Activated naive CD4-positive, alpha-beta T cell treated with anti-CD3 and anti-CD28 coated beads, Interleukin-2, amount 50 U/mL, for 72 hours (primary cell): Measurements from ENCODE around the gene C10orf53. TPM values are rescaled to one million over a fixed set of nuclear protein-coding genes. Genes with fewer than 3 reads are reported as not detected.

Experiments
- ATAC-seq, 2 donors: fragments of 150-1000 bp; cut with Tn5 transposase; 2 replicates each; pipeline ENCODE4 v1.10.0; 2021; ENCODE audit warnings: mild to moderate bottlenecking in 2 of 2, moderate library complexity in 2 of 2
- DNase-seq, 2 donors: peaks; one replicate each; pipeline ENCODE4 v3.0.0; 2021 to 2022; ENCODE audit warnings: low spot score in 2 of 2
- H3K27ac Mint-ChIP-seq, 2 donors: one replicate each; pipeline ENCODE4 v1.8.0; 2022; ENCODE audit warnings: mild to moderate bottlenecking in 2 of 2, mixed read lengths in 2 of 2
- H3K36me3 Mint-ChIP-seq, 2 donors: one replicate each; pipeline ENCODE4 v1.8.0; 2022; ENCODE audit warnings: mixed read lengths in 2 of 2
- H3K9me3 Mint-ChIP-seq, 2 donors: one replicate each; pipeline ENCODE4 v1.8.0; 2022; ENCODE audit warnings: mixed read lengths in 2 of 2
- total RNA-seq, 2 donors: library from RNA; stranded (reverse); gene quantifications; one replicate each; pipeline ENCODE4 v1.2.3, GENCODE V29; 2022

The C10orf53 gene
- total RNA-seq, 2 donors from 2014 or later, result not detected

DNA sequence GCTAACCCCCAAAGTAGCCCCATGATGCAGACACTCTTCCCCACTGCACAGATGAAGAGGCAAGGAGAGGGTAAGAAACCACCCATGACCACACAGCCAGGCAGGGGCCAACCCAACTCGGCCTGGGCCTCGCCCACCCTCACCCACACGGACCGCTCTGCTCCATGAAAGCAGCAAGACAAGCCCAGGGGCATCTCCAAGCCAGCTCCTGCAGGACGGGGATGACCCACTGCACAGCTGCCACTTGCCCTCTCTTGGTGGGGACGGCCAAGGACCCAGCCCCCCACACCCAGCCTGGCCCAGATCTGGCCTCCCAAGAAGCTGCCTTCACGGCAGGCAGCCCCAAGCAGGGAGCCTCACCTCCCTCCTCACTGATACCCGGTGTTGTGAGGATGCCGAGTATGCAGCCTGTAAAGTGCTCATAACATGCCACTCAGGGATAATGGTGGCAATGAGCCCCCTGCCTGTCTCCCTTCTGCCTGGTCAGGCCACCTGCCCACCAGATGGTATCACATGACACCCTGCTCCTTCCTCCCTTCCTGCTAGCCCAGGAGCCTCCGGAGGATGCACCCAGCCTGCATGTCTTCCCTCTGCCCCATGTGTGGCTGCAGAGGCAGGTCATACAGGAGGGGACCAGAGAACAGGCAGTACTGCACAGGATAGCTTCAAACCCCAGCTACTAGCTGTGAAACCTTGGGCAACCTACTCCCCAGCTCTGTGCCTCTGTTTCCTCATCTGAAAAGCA lies 59.3 kb downstream of the C10orf53 start:
- DNase-seq (no peak), ATAC-seq (no peak)
- no peak overlapping the region for H3K27ac Mint-ChIP-seq
- H3K9me3 Mint-ChIP-seq, result peaks cover 6 to 9% of the 10 kb centered on the region in 2 donors
- H3K36me3 Mint-ChIP-seq, result no peaks in the 10 kb centered on the region

DNA sequence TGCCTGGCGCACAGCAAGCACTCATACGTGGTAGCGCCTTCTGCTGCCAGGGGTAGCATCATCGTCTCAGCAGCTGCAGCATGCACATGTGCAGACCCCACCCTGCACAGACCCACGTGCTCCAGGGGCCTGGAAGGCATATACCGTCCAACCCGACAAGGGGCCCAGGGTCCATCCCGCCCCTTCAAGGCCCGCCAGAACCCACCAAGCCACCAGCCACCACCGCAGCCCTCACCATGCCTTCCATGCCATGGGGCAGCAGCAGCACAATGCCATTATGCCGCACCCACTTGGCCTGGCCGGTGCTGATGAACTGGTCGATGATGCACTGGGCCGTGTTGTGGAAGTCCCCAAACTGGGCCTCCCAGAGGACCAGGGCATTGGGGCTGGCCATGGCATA lies 60.0 kb downstream of the C10orf53 start:
- H3K27ac Mint-ChIP-seq, result no peak overlapping the region

DNA sequence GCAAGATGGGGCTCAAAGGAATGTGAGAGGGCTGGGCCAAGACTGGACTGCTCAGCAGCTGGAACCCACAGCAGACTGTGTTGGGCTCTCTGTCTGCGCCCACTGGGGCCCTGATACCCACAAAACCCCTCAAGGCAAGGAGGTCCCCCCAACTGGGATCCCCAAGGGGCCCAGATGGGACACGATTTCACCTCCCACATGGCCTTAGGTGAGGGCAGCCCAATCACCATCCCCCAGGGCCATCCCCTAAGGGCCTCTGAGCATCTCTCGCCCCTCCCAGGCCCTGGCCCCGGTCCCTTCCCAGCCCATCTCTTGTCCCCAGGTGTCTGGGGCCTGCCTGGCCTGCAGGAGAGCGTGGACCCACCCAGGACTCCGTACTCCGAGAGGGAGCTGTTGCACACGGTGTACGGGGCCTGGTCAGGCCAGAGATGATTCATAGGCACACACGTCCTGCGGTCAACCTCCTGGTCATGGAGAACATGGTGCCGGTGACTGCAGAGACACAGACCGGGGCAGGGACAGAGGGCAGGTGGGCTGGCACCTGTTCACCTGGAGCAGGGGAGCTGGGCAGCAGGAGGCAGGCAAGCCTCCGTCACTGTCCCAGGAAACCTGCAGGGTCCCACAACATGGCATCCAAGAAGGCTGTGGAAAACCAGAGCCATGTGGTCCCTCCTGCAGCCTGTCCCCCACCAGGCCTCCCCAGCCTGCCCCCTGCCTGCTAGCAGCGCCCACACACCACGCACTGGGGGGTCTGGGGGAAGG lies 61.1 kb downstream of the C10orf53 start:
- ATAC-seq (peak in 1 of 2 donors; percentile 19), DNase-seq (no peak)
- peaks cover 6 to 9% of the 10 kb centered on the region in 2 donors for H3K9me3 Mint-ChIP-seq
- H3K36me3 Mint-ChIP-seq, result no peaks in the 10 kb centered on the region
- no peak overlapping the region for H3K27ac Mint-ChIP-seq

More for the DNA sequence above, 60.0 kb downstream of the C10orf53 start:
- DNase-seq, result no peak
- Mint-ChIP-seq H3K36me3 (no peaks in the 10 kb centered on the region), H3K9me3 (peaks cover 6 to 9% of the 10 kb centered on the region in 2 donors)
- ATAC-seq, result no peak

DNA sequence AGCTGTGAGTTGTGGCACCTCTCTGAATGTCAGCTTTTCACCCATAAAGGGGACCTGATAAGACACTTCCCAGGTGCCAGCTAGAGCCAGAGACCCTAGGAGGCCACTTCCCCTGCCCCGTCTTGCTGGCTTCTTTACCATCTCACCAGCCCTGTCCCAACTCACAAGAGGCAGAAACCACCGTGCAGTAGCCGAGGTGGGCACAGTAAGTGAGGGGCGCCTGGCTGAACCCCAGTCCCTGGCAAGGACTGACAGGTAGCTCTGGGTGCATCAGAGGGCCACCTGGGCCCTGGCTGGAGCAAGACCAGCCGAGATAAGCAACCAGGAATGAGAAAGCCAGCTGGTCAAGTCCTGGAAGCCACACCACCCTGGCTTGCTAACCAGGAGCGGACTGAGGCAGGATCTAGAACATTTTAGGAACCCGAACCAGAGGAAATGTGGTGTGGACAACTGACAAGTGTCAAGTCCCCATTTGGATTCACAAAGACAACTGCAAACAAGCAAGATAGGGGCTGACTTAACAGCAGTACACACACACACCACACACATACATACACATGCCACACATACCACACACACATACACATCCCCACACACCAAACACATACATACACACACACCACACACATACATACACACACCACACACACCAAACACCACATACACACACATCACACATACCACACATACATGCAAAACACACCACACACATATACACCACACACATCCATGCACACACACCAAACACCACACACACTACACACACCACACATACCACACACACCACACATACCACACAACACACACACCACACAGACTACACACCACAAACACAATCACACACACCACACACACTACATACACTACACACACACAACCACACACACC lies 61.9 kb downstream of the C10orf53 start:
- H3K9me3 Mint-ChIP-seq, result peaks cover 6 to 9% of the 10 kb centered on the region in 2 donors
- DNase-seq (no peak), ATAC-seq (peak in 1 of 2 donors; percentile 31)
- peak overlapping the region in 1 of 2 donors; percentile 2 for H3K27ac Mint-ChIP-seq
- no peaks in the 10 kb centered on the region for H3K36me3 Mint-ChIP-seq

DNA sequence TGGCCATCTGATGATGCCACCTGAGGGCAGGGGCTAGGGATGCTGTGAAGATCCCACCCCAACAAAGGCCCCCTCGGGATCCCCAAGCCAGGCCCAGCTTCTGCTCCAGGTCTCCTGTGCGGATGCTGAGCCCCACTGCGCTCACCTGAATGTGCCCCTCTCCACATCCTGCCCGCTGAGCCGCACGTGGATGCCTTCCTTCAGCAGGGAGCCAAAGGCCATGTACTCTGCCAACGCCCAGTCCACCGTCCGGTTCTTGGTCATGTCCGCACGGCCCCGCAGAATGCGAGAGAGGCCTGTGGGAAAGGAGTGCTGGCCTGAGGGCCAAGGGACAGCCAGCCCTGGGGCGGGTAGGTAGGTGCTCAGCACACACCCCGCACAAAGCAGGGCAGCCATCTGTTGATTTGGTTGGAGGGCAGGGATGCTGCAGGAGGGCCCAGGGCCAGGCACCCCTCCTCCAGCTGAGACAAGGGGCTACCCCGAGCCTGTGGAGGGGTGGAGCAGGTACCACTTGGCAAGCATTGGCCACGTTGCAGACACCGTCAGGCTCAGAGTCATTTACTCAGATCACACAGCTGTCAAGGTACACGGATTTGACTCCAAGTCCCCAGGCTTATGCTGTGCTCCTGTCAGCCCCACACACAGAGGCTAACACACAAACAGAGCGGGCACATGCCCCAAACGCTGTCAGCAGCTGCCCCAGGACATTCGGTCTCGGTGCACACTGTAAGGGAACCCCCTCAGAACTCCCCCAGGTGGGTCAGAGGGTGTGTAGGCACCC lies 63.4 kb downstream of the C10orf53 start:
- no peaks in the 10 kb centered on the region for H3K36me3 Mint-ChIP-seq
- ATAC-seq (no peak), DNase-seq (no peak)

DNA sequence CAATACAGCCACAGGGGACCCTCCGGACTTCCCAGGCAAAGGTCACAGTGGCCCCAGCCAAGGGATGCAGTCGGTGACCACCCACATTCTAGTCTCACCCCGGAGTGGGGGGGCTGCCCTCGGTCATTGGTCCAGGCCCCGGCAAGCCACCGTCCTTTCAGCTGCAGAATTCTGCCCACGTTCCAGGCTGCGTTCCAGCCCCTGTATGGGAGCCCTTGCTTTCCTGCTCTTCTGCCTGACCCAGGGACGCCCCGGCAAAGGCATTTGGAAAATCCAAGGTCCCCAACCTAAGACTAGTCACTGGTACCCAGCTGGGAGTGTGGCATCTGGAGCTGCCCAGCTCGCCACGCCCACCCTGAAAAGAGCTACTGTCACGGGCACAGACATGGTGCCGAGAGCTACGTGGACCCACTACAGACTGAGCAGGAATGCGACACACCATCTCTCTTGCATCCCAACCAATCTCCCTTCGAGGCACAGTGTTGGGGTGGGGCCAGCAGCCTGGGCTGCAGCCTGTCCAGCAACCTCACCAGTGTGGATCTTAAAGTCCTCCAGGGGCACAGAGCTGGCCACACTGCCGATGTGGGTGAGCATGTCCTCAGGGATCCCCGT lies 64.1 kb downstream of the C10orf53 start:
- H3K36me3 Mint-ChIP-seq, result no peaks in the 10 kb centered on the region
- H3K27ac Mint-ChIP-seq, result no peak overlapping the region
- no peak for ATAC-seq
- H3K9me3 Mint-ChIP-seq, result peaks cover 6 to 9% of the 10 kb centered on the region in 2 donors
- no peak for DNase-seq

More for the DNA sequence above, 63.4 kb downstream of the C10orf53 start:
- Mint-ChIP-seq H3K9me3 (peaks cover 6 to 9% of the 10 kb centered on the region in 2 donors), H3K27ac (no peak overlapping the region)

DNA sequence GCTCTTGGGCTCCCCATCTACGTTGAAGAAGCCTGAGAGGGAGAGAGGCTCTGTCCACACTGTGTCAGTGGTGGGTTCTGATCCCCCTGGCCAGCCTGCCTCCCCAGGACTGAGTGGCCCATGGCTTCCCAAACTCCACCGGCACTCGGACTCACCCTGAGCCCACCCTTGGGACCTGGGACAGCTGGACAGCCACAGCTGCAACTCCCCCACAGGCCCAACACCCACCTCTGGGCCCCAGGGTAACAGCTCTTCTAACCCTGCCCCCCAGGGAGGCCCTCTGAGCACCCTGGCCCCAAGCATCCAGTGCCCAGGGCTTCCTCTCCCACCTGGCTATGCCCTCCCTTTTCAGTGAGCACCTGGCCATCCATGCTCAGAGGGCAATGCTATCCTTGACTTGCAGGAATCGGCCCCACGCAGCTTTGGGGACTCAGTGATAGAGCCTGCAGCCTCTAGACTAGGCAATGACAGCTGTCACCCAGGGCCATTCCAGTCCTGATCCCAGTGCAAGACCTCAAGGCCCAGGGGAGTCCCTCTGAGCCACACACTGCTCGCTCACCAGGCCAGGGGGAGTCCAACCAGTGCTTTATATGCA lies 64.7 kb downstream of the C10orf53 start:
- H3K27ac Mint-ChIP-seq, result no peak overlapping the region
- no peaks in the 10 kb centered on the region for H3K36me3 Mint-ChIP-seq
- no peak for ATAC-seq
- peaks cover 6 to 9% of the 10 kb centered on the region in 2 donors for H3K9me3 Mint-ChIP-seq
- no peak for DNase-seq

DNA sequence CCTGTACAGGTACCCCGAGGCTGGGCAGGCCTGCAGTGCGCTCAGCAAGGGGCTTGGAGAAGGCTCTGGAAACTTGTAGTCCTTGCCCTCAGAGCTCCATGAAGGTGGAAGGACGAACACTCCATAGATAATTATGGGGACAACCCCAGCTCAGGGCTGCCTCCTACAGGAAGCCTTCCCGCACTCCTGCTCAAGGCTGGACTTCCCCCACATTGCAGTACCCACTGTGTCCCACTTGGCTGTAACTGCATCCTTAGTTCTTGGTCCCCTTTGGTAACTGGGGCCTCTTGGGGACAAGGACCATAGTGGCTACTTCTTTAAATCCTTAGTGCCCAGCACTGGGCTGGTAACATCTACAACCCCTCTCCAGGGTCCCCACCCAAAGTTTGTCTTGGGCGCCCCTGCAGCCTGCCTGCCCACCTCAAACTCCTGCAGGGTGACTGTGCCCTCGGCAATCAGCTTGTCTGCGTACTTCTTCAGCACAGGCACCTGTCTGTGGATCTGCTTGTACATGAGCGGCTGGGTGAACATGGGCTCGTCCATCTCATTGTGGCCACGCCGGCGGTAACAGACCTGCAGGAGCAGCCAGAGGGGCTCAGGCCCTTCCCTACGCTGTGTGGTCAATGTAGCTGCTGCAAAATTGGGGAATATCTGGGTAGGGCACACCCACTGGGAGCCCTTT lies 65.6 kb downstream of the C10orf53 start:
- ATAC-seq, result no peak
- no peak for DNase-seq
- H3K9me3 Mint-ChIP-seq, result peaks cover 6 to 9% of the 10 kb centered on the region in 2 donors
- H3K36me3 Mint-ChIP-seq, result no peaks in the 10 kb centered on the region
- no peak overlapping the region for H3K27ac Mint-ChIP-seq

DNA sequence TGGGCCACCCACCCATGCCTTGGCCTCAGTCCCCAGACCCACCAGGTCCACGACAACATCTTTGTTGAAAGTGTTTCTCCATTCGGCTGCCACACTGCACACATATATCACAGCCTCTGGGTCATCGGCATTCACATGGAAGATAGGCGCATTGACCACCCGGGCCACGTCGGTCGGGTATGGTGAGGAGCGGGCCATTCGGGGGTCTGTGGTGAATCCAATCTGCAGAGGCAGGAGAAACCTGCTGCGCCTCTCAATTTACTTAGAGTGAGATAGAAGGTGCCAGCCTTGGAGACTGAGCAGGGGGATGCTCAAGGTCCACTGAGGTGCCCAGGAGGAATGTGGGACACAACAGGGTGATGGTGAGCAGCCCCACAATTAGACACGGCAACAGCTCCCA lies 66.3 kb downstream of the C10orf53 start:
- H3K36me3 Mint-ChIP-seq, result no peaks in the 10 kb centered on the region
- ATAC-seq (no peak), DNase-seq (no peak)
- peaks cover 6 to 9% of the 10 kb centered on the region in 2 donors for H3K9me3 Mint-ChIP-seq
- no peak overlapping the region for H3K27ac Mint-ChIP-seq

DNA sequence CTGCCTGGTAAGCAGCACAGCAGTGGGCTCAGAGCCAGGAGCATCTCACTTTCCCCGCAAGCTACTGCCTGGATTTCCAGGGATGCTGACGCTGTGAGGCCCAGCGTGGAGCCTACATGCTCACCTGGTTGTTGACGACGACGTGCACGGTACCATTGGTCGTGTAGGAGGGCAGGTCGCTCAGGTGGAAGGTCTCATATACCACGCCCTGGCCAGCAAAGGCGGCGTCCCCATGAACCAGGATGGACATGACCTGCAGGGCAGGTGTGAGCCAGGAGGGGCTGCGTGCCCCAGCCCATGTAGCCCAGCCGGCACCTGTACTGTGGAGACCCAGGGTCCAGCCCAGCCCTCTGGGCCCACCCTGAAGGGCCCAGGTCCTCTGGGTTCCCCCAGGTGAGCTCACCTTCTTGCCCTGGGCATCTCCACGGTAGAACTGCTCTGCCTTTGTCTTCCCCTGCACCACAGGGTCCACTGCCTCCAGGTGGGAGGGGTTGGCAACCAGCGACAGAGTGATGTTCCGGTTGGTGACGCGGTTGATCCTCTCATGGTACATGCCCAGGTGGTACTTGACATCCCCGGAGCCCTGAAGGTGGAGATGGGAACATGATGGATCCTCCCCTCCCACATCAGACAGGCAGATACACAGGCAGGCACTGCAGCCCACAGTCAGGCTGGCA lies 67.3 kb downstream of the C10orf53 start:
- peaks cover 4 to 7% of the 10 kb centered on the region in 2 donors for H3K9me3 Mint-ChIP-seq
- ATAC-seq, result no peak
- H3K27ac Mint-ChIP-seq, result no peak overlapping the region

More for the DNA sequence above, 67.3 kb downstream of the C10orf53 start:
- H3K36me3 Mint-ChIP-seq, result no peaks in the 10 kb centered on the region
- DNase-seq, result no peak

Other genes starting within 250 kb of the C10orf53 start
- gene ERCC6, start 140.5 kb upstream of the C10orf53 start, total RNA-seq, result 10 to 100 TPM; 31.7 to 36.2 TPM
- gene SLC18A3, start 69.3 kb upstream of the C10orf53 start, total RNA-seq, result not detected
- gene CHAT, start 65.6 kb upstream of the C10orf53 start, total RNA-seq, result not detected
- under 1 TPM; 0.14 to 0.27 TPM for gene OGDHL, start 82.7 kb downstream of the C10orf53 start, total RNA-seq